ENCODE data around the gene RBM15B.

Gene RBM15B

GRCh38 chr3:51391075-51391565, at the start of gene RBM15B:
RBM15B (plus strand) TSS chr3:51391285; CDS start chr3:51391400, 115 bp downstream.
- TF ChIP-seq TEAD4 (IDR thresholded peaks at IDR 0.05) (no peak), EGR1 (IDR thresholded peaks at IDR 0.05) (no peak), MAX (IDR thresholded peaks at IDR 0.05) (peak; percentile 74; the same call in 1 of the 2 replicates), NFIC (IDR thresholded peaks at IDR 0.05) (no peak), ZBTB7A (IDR thresholded peaks at IDR 0.05; ENCODE audit: low read depth) (no peak), USF1 (IDR thresholded peaks at IDR 0.05) (peak; percentile 97), CREB1 (IDR thresholded peaks at IDR 0.05; ENCODE audit: low read depth) (peak; percentile 91), YY1 (IDR thresholded peaks at IDR 0.05; ENCODE audit: low read depth) (peak; percentile 88), TCF12 (IDR thresholded peaks at IDR 0.05; ENCODE audit: low read depth) (peak; percentile 5; the same call in 1 of the 2 replicates), REST (IDR thresholded peaks at IDR 0.05; ENCODE audit: low read depth) (no peak), RAD21 (IDR thresholded peaks at IDR 0.05; ENCODE audit: low read depth) (peak; percentile 45; the same call in 1 of the 2 replicates), FOXM1 (IDR thresholded peaks at IDR 0.05; ENCODE audit: borderline replicate concordance, low read depth) (no peak), EP300 (IDR thresholded peaks at IDR 0.05; ENCODE audit: borderline replicate concordance) (no peak; the same call in 1 of the 2 replicates), CEBPB (IDR thresholded peaks at IDR 0.05) (no peak), TAF1 (IDR thresholded peaks at IDR 0.05; ENCODE audit: low read depth) (peak; percentile 58; the same call in 1 of the 2 replicates)

- TF ChIP-seq TEAD4 (IDR thresholded peaks at IDR 0.05) (no peak), NFIC (IDR thresholded peaks at IDR 0.05) (no peak), USF1 (IDR thresholded peaks at IDR 0.05) (no peak), TCF12 (IDR thresholded peaks at IDR 0.05; ENCODE audit: low read depth) (no peak), EGR1 (IDR thresholded peaks at IDR 0.05) (no peak), RAD21 (IDR thresholded peaks at IDR 0.05; ENCODE audit: low read depth) (no peak), TAF1 (IDR thresholded peaks at IDR 0.05; ENCODE audit: low read depth) (no peak), FOXM1 (IDR thresholded peaks at IDR 0.05; ENCODE audit: borderline replicate concordance, low read depth) (no peak), ZBTB7A (IDR thresholded peaks at IDR 0.05; ENCODE audit: low read depth) (no peak), MAX (IDR thresholded peaks at IDR 0.05) (no peak), YY1 (IDR thresholded peaks at IDR 0.05; ENCODE audit: low read depth) (no peak), CREB1 (IDR thresholded peaks at IDR 0.05; ENCODE audit: low read depth) (no peak), EP300 (IDR thresholded peaks at IDR 0.05; ENCODE audit: borderline replicate concordance) (no peak), CEBPB (IDR thresholded peaks at IDR 0.05) (no peak), REST (IDR thresholded peaks at IDR 0.05; ENCODE audit: low read depth) (no peak)
Observed at GRCh38 chr3:51343918-51344687, 47.0 kb upstream of the RBM15B start.

- TF ChIP-seq ZBTB7A (IDR thresholded peaks at IDR 0.05; ENCODE audit: low read depth) (no peak), USF1 (IDR thresholded peaks at IDR 0.05) (no peak), TCF12 (IDR thresholded peaks at IDR 0.05; ENCODE audit: low read depth) (no peak), EGR1 (IDR thresholded peaks at IDR 0.05) (no peak), YY1 (IDR thresholded peaks at IDR 0.05; ENCODE audit: low read depth) (no peak), CREB1 (IDR thresholded peaks at IDR 0.05; ENCODE audit: low read depth) (no peak), EP300 (IDR thresholded peaks at IDR 0.05; ENCODE audit: borderline replicate concordance) (no peak), RAD21 (IDR thresholded peaks at IDR 0.05; ENCODE audit: low read depth) (no peak)
Observed at GRCh38 chr3:51350751-51351150, 40.3 kb upstream of the RBM15B start.

GRCh38 chr3:51353131-51353530, 38.0 kb upstream of the RBM15B start:
- TF ChIP-seq TAF1 (IDR thresholded peaks at IDR 0.05; ENCODE audit: low read depth) = no peak
- TF ChIP-seq USF1 (IDR thresholded peaks at IDR 0.05) = no peak
- TF ChIP-seq MAX (IDR thresholded peaks at IDR 0.05) = no peak
- TF ChIP-seq CEBPB (IDR thresholded peaks at IDR 0.05) = no peak
